HG02763 (cell line): ENCODE results near the gene WIPF1.
"Not testable (repeated sequence)": the region's sequence is repeated elsewhere in the genome, so short reads cannot be mapped to it uniquely, and the experiment has no call there.

Experiments
- ATAC-seq: cut with Tn5 transposase; IDR thresholded peaks from one replicate; pipeline ENCODE4 v1.9.1; 2021; ENCODE audit warnings: mild to moderate bottlenecking, moderate library complexity; ENCODE audit not compliant: unreplicated experiment

WIPF1 gene

GRCh38 chr2:174575124-174575776, 22.4 kb downstream of the WIPF1 start:
- ATAC-seq = no peak

GRCh38 chr2:174574657-174575056, 22.9 kb downstream of the WIPF1 start:
- ATAC-seq = no peak

- ATAC-seq = no peak
Measured at GRCh38 chr2:174573621-174574081, 24.0 kb downstream of the WIPF1 start.

GRCh38 chr2:174572556-174572955, 25.0 kb downstream of the WIPF1 start:
- ATAC-seq = no peak

GRCh38 chr2:174571669-174572323, 25.8 kb downstream of the WIPF1 start:
- no peak for ATAC-seq

- no peak for ATAC-seq
Measured at GRCh38 chr2:174570318-174570958, 27.2 kb downstream of the WIPF1 start.

GRCh38 chr2:174569678-174570077, 27.9 kb downstream of the WIPF1 start:
- no peak for ATAC-seq

GRCh38 chr2:174568425-174568824, 29.2 kb downstream of the WIPF1 start:
- ATAC-seq = no peak

GRCh38 chr2:174566871-174567270, 30.7 kb downstream of the WIPF1 start:
- no peak for ATAC-seq

- no peak for ATAC-seq
Measured at GRCh38 chr2:174563530-174564282, 33.9 kb downstream of the WIPF1 start.

- no peak for ATAC-seq
Measured at GRCh38 chr2:174561972-174562370, 35.6 kb downstream of the WIPF1 start.

- no peak for ATAC-seq
Measured at GRCh38 chr2:174561283-174561971, 36.2 kb downstream of the WIPF1 start.

- ATAC-seq = no peak
Measured at GRCh38 chr2:174560737-174561136, 36.9 kb downstream of the WIPF1 start.

GRCh38 chr2:174555998-174556397, 41.6 kb downstream of the WIPF1 start:
- ATAC-seq = no peak

- ATAC-seq = no peak
Measured at GRCh38 chr2:174554529-174555150, 43.0 kb downstream of the WIPF1 start.

- ATAC-seq = no peak
Measured at GRCh38 chr2:174553811-174554493, 43.7 kb downstream of the WIPF1 start.

- no peak for ATAC-seq
Measured at GRCh38 chr2:174552880-174553279, 44.7 kb downstream of the WIPF1 start.

- ATAC-seq = no peak
Measured at GRCh38 chr2:174551697-174552096, 45.9 kb downstream of the WIPF1 start.

GRCh38 chr2:174548646-174549045, 49.0 kb downstream of the WIPF1 start:
- ATAC-seq = not testable (repeated sequence)

- ATAC-seq = not testable (repeated sequence)
Measured at GRCh38 chr2:174548021-174548420, 49.6 kb downstream of the WIPF1 start.
